RWPE1 (cell line): ENCODE data around the gene BCORL1.

Experiments
- CTCF ChIA-PET: fragments of 350-600 bp; sonication (Branson Sonifier 250); formaldehyde crosslinking; extraction: SDS; loops from one replicate; lab custom pipeline; 2021; lab: Yijun Ruan, JAX
- POLR2A ChIA-PET: fragments of 400-600 bp; formaldehyde crosslinking; extraction: SDS; loops from one replicate; lab custom pipeline; 2020; ENCODE audit warnings: antibody characterized with exemption; ENCODE audit not compliant: low non-redundant PET; lab: Yijun Ruan, JAX
- DNase-seq: peaks from one replicate; pipeline ENCODE4 v3.0.0; 2012; ENCODE audit warnings: low spot score
- H3K27ac ChIP-seq: fragments of 450-650 bp; 2 replicates; pipeline ENCODE4 v1.5.1; 2017
- TF ChIP-seq, protein P1 (sequence below): fragments of 450-650 bp; conservative IDR thresholded peaks from 2 replicates; pipeline ENCODE4 v1.5.1; 2017; ENCODE audit warnings: low read depth, mild to moderate bottlenecking

Gene BCORL1

DNA sequence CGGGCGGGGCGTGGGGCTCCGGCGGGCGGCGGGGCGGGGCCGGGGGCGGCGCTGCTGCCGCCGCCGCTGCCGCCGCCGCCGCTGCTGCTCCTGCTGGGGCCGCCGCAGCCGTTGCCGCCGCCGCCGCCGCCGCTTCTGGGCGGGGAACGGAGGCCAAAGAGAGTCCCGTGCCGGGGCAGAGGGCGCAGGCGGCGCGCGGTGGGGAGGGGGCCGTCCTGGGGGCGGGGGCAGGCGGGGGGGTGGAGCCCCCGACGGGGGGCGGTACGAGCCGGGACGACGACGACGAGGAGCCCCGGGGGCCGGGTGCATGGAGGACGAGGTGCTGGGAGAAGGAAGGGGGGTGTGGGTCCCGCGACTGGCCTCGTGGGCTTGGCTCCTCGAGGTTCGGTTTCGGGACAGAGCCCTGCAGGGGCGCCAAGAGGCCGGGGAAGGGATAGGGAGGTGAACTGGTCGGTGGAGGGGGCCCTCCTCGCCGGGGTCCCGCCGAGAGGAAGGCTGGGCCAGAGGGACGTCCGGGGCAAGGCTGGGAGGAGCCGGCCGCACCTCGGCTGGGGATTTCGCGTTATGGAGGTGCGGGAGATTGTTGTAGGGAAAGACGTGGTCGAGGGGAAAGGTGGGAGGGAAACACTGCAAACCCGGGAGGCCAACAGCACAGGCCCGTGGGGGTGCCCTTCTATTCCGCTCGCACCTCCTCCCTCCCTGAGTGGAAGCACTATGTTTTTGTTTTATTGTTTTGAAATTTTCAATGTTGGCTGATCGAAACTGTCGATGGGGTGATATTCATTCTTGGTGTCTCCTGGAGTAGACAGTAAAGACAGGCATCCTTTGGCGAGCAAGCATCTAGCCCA, 1.9 kb downstream of the BCORL1 start:
- peak overlapping the region; percentile 41; the same call in 1 of the 2 replicates for H3K27ac ChIP-seq
- TF ChIP-seq, protein P1, sequence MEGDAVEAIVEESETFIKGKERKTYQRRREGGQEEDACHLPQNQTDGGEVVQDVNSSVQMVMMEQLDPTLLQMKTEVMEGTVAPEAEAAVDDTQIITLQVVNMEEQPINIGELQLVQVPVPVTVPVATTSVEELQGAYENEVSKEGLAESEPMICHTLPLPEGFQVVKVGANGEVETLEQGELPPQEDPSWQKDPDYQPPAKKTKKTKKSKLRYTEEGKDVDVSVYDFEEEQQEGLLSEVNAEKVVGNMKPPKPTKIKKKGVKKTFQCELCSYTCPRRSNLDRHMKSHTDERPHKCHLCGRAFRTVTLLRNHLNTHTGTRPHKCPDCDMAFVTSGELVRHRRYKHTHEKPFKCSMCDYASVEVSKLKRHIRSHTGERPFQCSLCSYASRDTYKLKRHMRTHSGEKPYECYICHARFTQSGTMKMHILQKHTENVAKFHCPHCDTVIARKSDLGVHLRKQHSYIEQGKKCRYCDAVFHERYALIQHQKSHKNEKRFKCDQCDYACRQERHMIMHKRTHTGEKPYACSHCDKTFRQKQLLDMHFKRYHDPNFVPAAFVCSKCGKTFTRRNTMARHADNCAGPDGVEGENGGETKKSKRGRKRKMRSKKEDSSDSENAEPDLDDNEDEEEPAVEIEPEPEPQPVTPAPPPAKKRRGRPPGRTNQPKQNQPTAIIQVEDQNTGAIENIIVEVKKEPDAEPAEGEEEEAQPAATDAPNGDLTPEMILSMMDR: no peak
- CTCF ChIA-PET: interaction anchor here (0.6 kb wide), 1 partner anchor 72 kb away, joined by 3 read pairs; no protein-coding TSS in a partner anchor
- POLR2A ChIA-PET: no interaction called here
- DNase-seq: no peak

DNA sequence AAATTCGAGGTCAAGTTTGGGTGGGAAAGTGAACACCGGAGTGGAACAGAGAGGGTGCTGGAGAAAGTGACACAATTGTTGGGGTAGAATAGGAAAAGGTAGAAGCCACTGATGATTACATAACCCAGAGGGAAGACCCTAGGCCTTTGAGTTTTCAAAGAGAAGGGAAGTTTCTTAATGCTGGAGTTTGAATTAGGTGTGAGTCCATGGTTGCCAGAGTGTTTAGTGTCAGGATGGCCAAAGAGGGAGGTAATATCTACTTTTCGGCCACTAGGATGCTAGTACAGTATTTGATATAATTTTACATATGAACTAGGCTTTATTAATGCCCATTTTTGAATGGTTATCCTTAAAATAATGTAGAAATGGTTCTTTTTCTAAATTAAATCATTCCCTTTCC, 5.4 kb downstream of the BCORL1 start:
- H3K27ac ChIP-seq: no peak overlapping the region
- ChIA-PET CTCF (no interaction called here), POLR2A (no interaction called here)
- no peak for DNase-seq
- TF ChIP-seq, protein P1: no peak

DNA sequence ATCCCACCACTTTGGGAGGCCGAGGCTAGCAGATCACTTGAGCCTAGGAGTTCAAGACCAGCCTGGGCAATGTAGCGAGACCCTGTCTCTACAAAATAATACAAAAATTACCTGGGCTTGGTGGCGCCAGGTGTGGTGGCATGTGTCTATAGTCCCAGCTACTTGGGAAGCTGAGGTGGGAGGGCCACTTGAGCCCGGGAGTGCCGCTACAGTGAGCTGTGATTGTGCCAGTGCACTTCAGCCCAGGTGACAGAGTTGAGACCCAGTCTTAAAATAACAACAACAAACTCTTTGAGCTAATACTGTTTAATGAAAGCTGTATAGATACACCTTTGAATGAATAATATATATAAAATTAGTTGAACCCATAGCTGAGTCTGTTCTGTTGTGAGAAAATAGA, 9.7 kb downstream of the BCORL1 start:
- ChIA-PET POLR2A (no interaction called here), CTCF (no interaction called here)
- H3K27ac ChIP-seq: no peak overlapping the region
- no peak for DNase-seq
- TF ChIP-seq, protein P1: no peak

DNA sequence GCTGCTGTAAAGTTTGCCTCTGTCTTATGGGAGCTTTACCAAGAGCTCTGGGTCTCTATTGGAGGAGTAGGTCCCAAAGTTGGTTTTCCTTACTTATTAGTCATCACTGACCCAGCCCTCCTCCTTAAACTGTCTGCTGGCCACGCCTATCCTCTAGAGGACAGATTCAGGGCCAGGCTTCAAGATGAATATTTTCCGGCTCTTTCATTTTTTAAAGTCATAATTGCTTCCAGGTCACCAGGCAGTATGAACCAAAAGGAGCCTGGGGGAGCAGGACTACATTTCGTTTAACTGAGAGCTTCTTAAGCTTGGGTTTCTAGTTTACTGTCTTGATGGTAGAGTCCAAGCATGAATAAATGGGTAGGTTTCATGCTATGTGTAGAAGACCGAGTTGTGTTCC, 13.7 kb downstream of the BCORL1 start:
- peak; percentile 28 for DNase-seq
- TF ChIP-seq, protein P1: no peak
- ChIA-PET CTCF (interaction anchor here (1.5 kb wide), 1 partner anchor 32 kb away, joined by 5 read pairs; no protein-coding TSS in a partner anchor), POLR2A (no interaction called here)
- H3K27ac ChIP-seq: no peak overlapping the region

DNA sequence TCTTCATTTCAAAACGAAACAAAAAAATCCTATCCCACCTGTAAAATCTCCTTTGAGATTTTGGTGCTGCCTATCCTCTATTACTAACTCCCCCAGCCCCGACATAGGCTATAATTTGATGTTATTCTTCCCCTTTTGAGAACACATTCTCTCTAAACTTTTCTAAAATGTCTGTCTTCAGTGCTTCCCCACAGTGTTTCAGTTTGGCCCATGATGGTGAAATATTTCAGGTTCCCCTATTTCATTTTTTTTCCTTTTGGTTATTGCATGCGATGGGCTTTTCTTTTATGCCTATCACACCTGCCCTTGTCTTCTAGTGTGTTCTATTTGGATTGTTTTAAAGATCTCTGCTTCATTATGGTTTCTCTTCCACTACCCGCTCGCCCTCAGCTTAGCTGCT, 14.7 kb downstream of the BCORL1 start:
- TF ChIP-seq, protein P1: no peak

DNA sequence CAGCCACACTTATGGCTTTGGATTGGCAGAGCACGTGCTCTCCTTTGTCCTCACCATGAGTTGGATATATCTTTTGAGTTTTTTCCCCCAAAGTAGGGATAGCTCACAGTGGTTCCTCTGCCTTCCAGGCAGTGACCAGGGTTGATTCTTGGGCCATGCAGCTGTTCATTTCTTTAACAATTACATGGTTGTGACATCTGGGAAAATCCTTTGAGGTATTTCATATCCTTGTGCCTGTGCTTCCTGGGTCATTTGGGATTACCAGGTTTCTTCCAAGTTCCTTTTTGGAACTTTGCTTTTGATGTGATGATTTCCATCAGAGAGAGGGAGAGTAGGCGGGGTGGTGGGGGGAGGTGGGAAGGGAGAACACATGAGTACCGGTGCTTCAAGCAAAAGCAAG, 15.6 kb downstream of the BCORL1 start:
- CTCF ChIA-PET: no interaction called here
- no peak for DNase-seq
- TF ChIP-seq, protein P1: no peak
- H3K27ac ChIP-seq: no peak overlapping the region
- POLR2A ChIA-PET: no interaction called here

More for the DNA sequence above, 14.7 kb downstream of the BCORL1 start:
- POLR2A ChIA-PET: no interaction called here
- DNase-seq: no peak
- no peak overlapping the region for H3K27ac ChIP-seq
- CTCF ChIA-PET: no interaction called here
